Omental fat pad (tissue), 4 donors: ENCODE results near the gene TMEM158. TPM values are rescaled to one million over a fixed set of nuclear protein-coding genes. Genes with fewer than 3 reads are reported as not detected.

Experiments used
- ATAC-seq: fragments of 150-250 bp; one replicate; pipeline ENCODE4 v1.9.1; 2016; ENCODE audit warnings: mild to moderate bottlenecking, moderate library complexity; ENCODE audit not compliant: low FRiP score
- DNase-seq: peaks from one replicate; pipeline ENCODE4 v3.0.0-alpha.2; 2019; ENCODE audit warnings: low spot score
- total RNA-seq, 4 donors: library from RNA; depleted of rRNA; stranded (reverse); fragments of >200 nt; gene quantifications; one replicate each; pipeline ENCODE4 v1.1.0, GENCODE V29; 2016
- TF ChIP-seq, protein P1 (sequence below), 3 donors: fragments of 450-650 bp; IDR thresholded peaks; one replicate each; pipeline ENCODE4 v1.5.1; 2016 to 2017; ENCODE audit warnings: antibody characterized with exemption in 3 of 3, mild to moderate bottlenecking in 3 of 3, moderate library complexity in 2 of 3

The TMEM158 gene
- total RNA-seq, 4 donors from 2014 or later: 0.44 to 15.0 (median 3.9) TPM; not detected in 1

DNA sequence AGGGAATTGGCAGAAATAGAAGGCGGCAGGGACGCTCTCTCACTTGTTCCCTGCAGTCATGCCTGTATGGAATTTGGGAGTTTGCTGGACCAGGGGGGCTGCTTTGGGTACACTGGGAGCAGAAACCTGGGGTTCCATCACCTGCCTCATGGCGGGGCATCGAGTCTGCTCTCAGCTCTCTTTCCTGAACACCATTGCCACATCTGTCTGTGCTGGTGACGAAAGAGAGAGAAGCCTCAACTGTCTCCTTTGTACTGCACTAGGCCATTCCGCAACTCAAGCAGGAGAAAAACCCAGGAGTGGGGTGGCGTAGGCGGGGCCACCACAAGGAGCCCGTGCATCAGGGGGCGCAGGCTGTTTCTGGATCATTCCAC is 14.0 kb downstream of the TMEM158 start:
- TF ChIP-seq, protein P1, sequence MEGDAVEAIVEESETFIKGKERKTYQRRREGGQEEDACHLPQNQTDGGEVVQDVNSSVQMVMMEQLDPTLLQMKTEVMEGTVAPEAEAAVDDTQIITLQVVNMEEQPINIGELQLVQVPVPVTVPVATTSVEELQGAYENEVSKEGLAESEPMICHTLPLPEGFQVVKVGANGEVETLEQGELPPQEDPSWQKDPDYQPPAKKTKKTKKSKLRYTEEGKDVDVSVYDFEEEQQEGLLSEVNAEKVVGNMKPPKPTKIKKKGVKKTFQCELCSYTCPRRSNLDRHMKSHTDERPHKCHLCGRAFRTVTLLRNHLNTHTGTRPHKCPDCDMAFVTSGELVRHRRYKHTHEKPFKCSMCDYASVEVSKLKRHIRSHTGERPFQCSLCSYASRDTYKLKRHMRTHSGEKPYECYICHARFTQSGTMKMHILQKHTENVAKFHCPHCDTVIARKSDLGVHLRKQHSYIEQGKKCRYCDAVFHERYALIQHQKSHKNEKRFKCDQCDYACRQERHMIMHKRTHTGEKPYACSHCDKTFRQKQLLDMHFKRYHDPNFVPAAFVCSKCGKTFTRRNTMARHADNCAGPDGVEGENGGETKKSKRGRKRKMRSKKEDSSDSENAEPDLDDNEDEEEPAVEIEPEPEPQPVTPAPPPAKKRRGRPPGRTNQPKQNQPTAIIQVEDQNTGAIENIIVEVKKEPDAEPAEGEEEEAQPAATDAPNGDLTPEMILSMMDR (IDR thresholded peaks at IDR 0.05): no peak
- DNase-seq (no peak), ATAC-seq (no peak)

DNA sequence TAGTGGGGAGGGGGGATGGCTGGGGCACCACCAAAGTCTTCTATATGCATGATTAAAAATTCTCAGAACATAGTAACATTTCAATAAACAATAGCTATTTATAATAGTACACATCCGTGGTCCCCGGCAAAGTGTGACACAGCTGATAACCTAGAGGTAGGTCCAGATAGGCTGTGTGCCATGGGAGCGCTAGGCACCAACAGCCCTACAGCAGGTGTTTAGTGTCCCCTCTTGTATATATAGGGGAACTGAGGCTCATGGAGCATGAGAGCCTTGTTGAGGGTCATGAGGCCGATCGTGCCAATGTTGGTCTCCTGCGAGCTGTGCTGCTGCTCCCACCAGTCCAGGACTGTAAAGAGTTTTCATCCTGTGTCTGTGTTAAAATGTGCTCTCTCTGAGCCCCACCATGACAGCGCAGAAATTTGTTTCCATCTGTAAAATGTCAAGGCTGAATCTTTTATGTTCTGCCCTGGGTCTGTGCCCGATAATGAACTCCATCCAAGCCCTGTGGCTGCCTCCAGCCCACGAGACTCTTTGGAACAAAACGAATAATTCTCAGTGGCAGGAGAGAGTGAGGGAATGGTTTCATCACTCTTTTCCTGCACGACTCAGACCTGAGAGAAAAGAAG is 14.5 kb downstream of the TMEM158 start:
- DNase-seq (no peak), ATAC-seq (peak; percentile 48)
- TF ChIP-seq, protein P1 (IDR thresholded peaks at IDR 0.05): no peak

DNA sequence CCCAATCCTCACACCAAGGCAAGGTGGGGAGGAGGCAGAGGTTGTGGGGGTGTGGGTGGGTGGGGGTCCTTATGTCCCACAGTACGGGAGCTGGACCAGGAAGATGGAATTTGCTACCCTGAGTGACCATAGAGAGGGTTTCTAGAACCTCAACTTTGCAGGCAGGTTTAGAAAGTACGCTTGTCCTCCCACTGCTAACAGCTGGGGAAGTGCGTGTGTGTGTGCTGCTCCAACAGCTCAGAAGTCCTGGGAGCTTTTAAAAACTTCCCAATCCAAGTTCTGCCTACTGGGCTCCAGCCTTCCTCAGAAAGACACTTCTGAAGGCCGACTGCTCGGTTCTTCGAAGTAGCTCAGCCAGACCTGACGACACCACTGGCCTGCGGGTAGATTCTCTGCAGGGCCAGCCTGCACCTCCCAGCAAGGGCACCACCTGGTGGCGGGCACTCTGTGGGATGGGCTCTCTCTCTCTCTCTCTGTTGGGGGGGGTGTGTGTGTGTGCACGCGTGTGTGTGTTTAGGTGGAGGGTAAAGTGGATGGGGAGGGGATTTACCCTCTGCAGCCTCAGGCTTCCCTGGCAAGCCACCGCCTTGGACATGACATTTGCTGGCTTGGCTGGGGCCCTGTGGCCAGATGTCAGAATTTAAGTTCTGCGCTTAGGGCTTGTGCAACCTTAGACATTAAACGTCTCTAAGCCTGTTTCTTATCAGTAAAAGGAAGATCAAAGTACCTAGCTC is 15.6 kb downstream of the TMEM158 start:
- TF ChIP-seq, protein P1 (IDR thresholded peaks at IDR 0.05): peak in 1 of 3 donors; percentile 25
- DNase-seq (peak; percentile 71), ATAC-seq (peak; percentile 88)

DNA sequence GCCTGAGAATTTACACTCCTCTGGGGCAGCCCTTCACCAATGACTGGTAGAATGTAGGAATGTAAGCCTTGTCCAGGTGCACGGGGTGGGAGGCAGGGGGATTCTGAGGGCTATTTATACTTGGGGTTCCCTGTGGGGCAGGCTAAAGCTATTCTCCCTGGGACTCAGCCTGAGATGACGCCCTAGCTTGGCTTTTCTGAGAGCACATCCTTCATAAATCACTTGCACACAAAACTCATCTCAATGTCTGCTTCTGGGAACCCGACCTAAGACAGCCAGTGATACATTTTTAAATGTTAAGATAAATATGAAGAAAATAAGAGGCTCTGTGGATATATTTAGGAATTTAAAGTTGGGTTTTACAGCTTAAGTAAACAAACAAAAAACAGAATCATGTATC is 16.6 kb downstream of the TMEM158 start:
- TF ChIP-seq, protein P1 (IDR thresholded peaks at IDR 0.05): no peak
- DNase-seq (no peak), ATAC-seq (no peak)

DNA sequence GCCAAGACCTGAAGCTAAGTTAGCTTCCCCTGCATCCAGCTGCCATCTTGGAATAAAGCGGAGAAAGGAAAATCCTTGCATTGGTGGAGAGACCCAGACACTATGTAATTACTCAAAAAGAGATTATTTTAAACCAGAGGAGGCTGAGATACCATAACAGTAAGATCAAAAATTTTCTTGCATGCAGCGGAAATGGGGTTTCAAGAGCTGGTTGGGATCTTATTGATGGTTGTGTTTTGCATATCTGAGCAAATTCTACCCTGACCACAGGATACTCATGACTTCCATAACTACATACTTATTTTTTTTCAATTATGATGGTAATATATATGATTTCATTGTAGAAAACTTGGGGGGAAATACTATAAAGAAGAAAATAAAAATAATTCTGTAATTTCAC is 17.5 kb downstream of the TMEM158 start:
- DNase-seq: no peak
- no peak for ATAC-seq
- TF ChIP-seq, protein P1 (IDR thresholded peaks at IDR 0.05): no peak

DNA sequence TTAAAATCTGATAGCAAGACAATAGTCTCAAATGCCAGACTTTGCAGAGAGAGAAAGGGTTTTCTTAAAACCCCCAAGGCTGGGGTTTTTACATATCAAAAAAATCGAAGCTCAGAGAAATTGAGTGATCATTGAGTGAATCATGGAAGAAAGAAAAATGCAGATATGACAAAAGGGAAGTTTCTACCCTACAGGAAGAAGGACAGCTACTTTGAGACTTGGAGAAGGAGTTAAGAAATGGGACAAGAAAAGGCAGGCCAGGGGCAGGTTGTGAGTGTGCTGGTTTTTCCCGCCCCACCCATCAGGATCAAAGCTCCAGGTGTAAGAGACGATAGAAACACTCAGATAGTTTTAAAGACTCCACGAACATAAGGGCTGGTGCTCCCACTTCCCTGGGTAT is 18.6 kb downstream of the TMEM158 start:
- ATAC-seq (no peak), DNase-seq (no peak)
- TF ChIP-seq, protein P1 (IDR thresholded peaks at IDR 0.05): no peak

DNA sequence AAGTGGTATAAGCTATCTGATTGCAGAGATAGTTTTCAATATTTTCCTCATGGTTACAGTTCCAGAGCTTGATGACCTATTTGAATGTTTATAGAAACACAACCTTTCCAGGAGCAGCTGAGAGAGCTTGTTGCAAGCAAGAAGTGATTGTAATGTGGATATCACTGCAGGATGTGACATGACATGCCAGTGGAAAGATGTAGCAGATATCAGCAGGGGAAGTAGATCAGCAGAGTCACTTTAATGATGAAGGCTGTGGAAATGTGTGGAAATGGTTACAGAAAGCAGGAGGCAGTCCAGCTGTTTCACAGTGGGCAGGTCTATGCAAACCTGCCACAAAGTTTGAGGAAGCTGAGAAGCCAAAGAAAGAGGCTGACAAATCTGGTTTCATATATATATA is 21.0 kb downstream of the TMEM158 start:
- no peak for ATAC-seq
- TF ChIP-seq, protein P1 (IDR thresholded peaks at IDR 0.05): no peak

More for the DNA sequence above, 21.0 kb downstream of the TMEM158 start:
- DNase-seq: no peak
